ENCODE results near the gene EXD1. TPM values are rescaled to one million over a fixed set of nuclear protein-coding genes. Genes with fewer than 3 reads are reported as not detected.

EXD1 gene
- total and polyA plus RNA-seq, 9 of the 15 experiments (the other 6 are each of a cell fraction or from before 2014, with no cell fraction given): not detected

DNA sequence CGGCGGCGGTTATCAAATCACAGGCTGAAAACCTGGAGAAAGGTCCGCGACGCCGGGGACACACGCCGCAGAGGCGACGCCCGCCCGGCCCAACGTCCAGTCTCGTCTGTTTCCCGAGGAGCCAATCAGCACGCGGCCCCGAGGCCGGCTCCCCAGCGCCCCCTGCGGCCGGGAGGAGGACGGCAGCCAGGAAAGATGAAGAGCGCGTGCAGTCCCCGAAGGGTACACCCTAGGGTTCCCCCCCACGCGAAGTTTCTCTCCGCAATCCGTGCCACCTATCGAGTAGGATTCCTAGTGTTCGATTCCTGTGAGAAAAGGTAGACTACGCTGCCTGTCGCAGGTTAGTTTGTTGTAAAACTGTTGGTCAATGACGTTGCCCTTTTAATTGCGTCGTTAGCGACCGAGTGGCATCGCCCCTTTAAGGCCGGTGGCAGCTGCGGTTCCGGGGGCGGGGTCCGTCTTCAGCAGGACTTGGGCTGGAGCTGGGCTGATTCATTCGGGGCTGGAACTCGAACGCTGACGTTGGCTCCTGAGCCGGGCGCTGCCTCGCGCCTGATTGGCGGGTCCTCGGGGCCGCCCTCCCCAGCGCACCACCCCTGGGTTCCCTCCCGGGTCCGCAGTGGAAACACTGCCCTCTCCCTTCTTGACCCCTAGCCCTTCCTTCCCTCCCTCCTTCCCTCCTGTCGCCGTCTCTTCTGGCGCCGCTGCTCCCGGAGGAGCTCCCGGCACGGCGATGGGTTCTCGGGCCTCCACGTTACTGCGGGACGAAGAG, at the start of gene EXD1, which contains the start of gene CHP1 (continued):
- TF ChIP-seq, protein P1, sequence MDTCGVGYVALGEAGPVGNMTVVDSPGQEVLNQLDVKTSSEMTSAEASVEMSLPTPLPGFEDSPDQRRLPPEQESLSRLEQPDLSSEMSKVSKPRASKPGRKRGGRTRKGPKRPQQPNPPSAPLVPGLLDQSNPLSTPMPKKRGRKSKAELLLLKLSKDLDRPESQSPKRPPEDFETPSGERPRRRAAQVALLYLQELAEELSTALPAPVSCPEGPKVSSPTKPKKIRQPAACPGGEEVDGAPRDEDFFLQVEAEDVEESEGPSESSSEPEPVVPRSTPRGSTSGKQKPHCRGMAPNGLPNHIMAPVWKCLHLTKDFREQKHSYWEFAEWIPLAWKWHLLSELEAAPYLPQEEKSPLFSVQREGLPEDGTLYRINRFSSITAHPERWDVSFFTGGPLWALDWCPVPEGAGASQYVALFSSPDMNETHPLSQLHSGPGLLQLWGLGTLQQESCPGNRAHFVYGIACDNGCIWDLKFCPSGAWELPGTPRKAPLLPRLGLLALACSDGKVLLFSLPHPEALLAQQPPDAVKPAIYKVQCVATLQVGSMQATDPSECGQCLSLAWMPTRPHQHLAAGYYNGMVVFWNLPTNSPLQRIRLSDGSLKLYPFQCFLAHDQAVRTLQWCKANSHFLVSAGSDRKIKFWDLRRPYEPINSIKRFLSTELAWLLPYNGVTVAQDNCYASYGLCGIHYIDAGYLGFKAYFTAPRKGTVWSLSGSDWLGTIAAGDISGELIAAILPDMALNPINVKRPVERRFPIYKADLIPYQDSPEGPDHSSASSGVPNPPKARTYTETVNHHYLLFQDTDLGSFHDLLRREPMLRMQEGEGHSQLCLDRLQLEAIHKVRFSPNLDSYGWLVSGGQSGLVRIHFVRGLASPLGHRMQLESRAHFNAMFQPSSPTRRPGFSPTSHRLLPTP (IDR thresholded peaks at IDR 0.05; ENCODE audit: borderline replicate concordance, extremely low read depth, insufficient read length): no peak
- TF ChIP-seq ZFP30 (CRISPR knock-in tag; IDR thresholded peaks at IDR 0.05; ENCODE audit: borderline replicate concordance) (no peak), ELF1 (tag; IDR thresholded peaks at IDR 0.05) (peak; percentile 51; the same call in 1 of the 2 replicates), TRIM24 (IDR thresholded peaks at IDR 0.05) (peak in 1 of 2 experiments; percentile 38; a peak in 2 of 4 replicates), CTBP1 (IDR thresholded peaks at IDR 0.05; ENCODE audit: borderline replicate concordance) (peak; percentile 80), ZNF695 (CRISPR knock-in tag; IDR thresholded peaks at IDR 0.05) (0 out of 2 replicates have a peak, but pooled peaks have one; percentile 13), NONO (IDR thresholded peaks at IDR 0.05; ENCODE audit: low read depth in 2 of 2, low read length in 1 of 2) (peak in 1 of 2 experiments; percentile 30; a peak in 2 of 4 replicates), SAFB2 (IDR thresholded peaks at IDR 0.05; ENCODE audit: borderline replicate concordance, low read depth, low read length, severe bottlenecking) (no peak), MYC (IDR thresholded peaks at IDR 0.05; ENCODE audit: low read depth, low read length) (peak; percentile 88), MYC (CRISPR knock-in tag; IDR thresholded peaks at IDR 0.05; ENCODE audit: borderline replicate concordance, low read depth) (0 out of 2 replicates have a peak, but pooled peaks have one; percentile 20), EP400 (IDR thresholded peaks at IDR 0.05) (peak; percentile 88), MXI1 (IDR thresholded peaks at IDR 0.05; ENCODE audit: low read depth, low read length) (no peak), POLR2G (IDR thresholded peaks at IDR 0.05; ENCODE audit: low read depth, low read length) (peak; percentile 98), WHSC1 (IDR thresholded peaks at IDR 0.05; ENCODE audit: low read length) (no peak), PHTF2 (CRISPR knock-in tag; IDR thresholded peaks at IDR 0.05) (no peak), KLF10 (CRISPR knock-in tag; IDR thresholded peaks at IDR 0.05) (no peak)
- TF ChIP-seq, protein P2, sequence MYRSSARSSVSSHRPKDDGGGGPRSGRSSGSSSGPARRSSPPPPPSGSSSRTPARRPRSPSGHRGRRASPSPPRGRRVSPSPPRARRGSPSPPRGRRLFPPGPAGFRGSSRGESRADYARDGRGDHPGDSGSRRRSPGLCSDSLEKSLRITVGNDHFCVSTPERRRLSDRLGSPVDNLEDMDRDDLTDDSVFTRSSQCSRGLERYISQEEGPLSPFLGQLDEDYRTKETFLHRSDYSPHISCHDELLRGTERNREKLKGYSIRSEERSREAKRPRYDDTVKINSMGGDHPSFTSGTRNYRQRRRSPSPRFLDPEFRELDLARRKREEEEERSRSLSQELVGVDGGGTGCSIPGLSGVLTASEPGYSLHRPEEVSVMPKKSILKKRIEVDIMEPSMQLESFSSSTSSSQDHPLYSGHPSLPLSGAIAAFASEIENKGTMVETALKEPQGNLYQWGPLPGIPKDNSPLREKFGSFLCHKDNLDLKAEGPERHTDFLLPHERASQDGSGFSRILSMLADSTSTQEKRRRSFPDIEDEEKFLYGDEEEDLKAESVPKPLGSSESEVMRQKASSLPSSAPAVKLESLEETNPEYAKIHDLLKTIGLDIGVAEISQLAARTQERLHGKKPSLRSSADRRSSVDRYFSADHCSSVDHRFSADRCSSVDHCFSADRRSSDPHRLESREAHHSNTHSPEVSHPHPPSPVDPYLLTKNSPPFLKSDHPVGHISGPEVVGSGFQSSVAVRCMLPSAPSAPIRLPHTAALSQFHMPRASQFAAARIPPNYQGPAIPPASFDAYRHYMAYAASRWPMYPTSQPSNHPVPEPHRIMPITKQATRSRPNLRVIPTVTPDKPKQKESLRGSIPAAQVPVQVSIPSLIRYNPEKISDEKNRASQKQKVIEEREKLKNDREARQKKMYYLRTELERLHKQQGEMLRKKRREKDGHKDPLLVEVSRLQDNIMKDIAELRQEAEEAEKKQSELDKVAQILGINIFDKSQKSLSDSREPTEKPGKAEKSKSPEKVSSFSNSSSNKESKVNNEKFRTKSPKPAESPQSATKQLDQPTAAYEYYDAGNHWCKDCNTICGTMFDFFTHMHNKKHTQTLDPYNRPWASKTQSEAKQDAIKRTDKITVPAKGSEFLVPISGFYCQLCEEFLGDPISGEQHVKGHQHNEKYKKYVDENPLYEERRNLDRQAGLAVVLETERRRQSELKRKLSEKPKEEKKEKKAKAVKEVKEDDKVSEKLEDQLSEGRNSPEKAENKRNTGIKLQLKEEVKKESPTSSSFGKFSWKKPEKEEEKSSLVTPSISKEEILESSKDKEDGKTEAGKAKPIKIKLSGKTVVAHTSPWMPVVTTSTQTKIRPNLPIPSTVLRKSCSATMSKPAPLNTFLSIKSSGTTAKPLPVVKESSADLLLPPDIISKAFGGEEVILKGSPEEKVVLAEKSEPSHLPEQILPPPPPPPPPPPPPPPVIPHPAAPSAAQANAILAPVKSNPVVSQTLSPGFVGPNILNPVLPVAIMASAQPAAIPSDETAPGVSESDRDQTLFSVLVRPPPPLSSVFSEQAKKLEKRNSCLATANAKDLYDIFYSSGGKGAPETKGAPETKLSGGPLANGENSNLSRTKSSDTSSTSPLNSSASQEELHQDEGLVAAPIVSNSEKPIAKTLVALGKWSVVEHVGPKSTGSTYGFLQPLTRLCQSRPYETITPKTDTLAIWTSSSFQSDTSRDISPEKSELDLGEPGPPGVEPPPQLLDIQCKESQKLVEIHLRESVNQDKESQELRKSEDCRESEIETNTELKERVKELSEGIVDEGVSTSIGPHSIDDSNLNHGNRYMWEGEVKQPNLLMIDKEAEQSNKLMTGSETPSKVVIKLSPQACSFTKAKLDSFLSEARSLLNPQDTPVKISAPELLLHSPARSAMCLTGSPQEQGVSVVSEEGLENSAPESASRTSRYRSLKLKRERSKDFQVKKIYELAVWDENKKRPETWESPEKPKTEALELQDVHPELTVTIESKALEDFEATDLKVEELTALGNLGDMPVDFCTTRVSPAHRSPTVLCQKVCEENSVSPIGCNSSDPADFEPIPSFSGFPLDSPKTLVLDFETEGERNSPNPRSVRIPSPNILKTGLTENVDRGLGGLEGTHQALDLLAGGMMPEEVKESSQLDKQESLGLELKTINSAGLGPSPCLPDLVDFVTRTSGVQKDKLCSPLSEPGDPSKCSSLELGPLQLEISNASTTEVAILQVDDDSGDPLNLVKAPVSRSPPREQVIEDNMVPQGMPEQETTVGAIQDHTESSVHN (IDR thresholded peaks at IDR 0.05; ENCODE audit: borderline replicate concordance in 1 of 2, low read depth in 1 of 2): no peak

Measured in K562 (cell line).